Activated T-cell treated with anti-CD3 and anti-CD28 coated beads, Interleukin-2, amount 50 U/mL, for 1 hour (primary cell): ENCODE results near the gene MYL6B.

ENCODE experiments used
- DNase-seq: peaks from one replicate; pipeline ENCODE4 v3.0.0-alpha.2; 2020

The MYL6B gene

GRCh38 chr12:56124133-56124532, 28.3 kb upstream of the MYL6B start:
- DNase-seq: no peak

GRCh38 chr12:56126732-56127239, 25.6 kb upstream of the MYL6B start:
- DNase-seq: no peak

- no peak for DNase-seq
Observed at GRCh38 chr12:56127485-56127887, 24.9 kb upstream of the MYL6B start.

- DNase-seq: peak; percentile 92
Observed at GRCh38 chr12:56127888-56128669, 24.3 kb upstream of the MYL6B start, which contains the start of gene ESYT1. Gene ESYT1 (plus strand): TSS chr12:56128267. CDS start chr12:56128320, 53 bp downstream.

- DNase-seq: no peak
Observed at GRCh38 chr12:56128670-56129205, 23.6 kb upstream of the MYL6B start.

GRCh38 chr12:56129206-56129941, 23.0 kb upstream of the MYL6B start:
- DNase-seq: peak; percentile 78

GRCh38 chr12:56129942-56130495, 22.4 kb upstream of the MYL6B start:
- no peak for DNase-seq

GRCh38 chr12:56130876-56131275, 21.5 kb upstream of the MYL6B start:
- no peak for DNase-seq

GRCh38 chr12:56134897-56135296, 17.5 kb upstream of the MYL6B start:
- DNase-seq: no peak

GRCh38 chr12:56137853-56138571, 14.4 kb upstream of the MYL6B start:
- DNase-seq: no peak

- DNase-seq: no peak
Observed at GRCh38 chr12:56141946-56142784, 10.2 kb upstream of the MYL6B start.

- no peak for DNase-seq
Observed at GRCh38 chr12:56143217-56143616, 9.2 kb upstream of the MYL6B start.

GRCh38 chr12:56143870-56144269, 8.5 kb upstream of the MYL6B start:
- DNase-seq: no peak

- DNase-seq: no peak
Observed at GRCh38 chr12:56145217-56145616, 7.2 kb upstream of the MYL6B start.

- DNase-seq: no peak
Observed at GRCh38 chr12:56146492-56147460, 5.6 kb upstream of the MYL6B start.

- DNase-seq: no peak
Observed at GRCh38 chr12:56150563-56150962, 1.8 kb upstream of the MYL6B start.

GRCh38 chr12:56151672-56152131, 685 bp upstream of the MYL6B start:
- peak; percentile 71 for DNase-seq

GRCh38 chr12:56152756-56153677, 630 bp downstream of the MYL6B start:
- DNase-seq: no peak

GRCh38 chr12:56153678-56154065, 1.3 kb downstream of the MYL6B start:
- no peak for DNase-seq
